HepG2 (cell line): ENCODE results near the gene GLB1L. TPM values are rescaled to one million over a fixed set of nuclear protein-coding genes. Genes with fewer than 3 reads are reported as not detected.
A peak's percentile ranks its signal among the peaks of the same experiment; 100 is the strongest.

ENCODE experiments used
- ATAC-seq: fragments of 200-7000 bp; cut with Tn5 transposase; 3 replicates; pipeline ENCODE4 v1.9.1; 2020; ENCODE audit warnings: mild to moderate bottlenecking, moderate library complexity
- BruUV-seq: library from RNA; stranded (reverse); fragments of 400-500 nt; replicated peaks from 2 replicates; lab custom pipeline; 2021; lab: Mats Ljungman, UMichigan
- CTCF ChIA-PET: fragments of 300-600 bp; formaldehyde crosslinking; extraction: SDS; loops from one replicate; lab custom pipeline; 2021; ENCODE audit warnings: low total read pairs, inconsistent platforms, low intra/inter-chr PET ratio; lab: Yijun Ruan, JAX
- POLR2A ChIA-PET: fragments of 350-600 bp; sonication (Branson Sonifier 250); formaldehyde crosslinking; loops from one replicate; lab custom pipeline; 2020; ENCODE audit warnings: antibody characterized with exemption, inconsistent platforms; lab: Yijun Ruan, JAX
- DNase-seq: peaks from one replicate; pipeline ENCODE4 v3.0.0-alpha.2; 2015; ENCODE audit warnings: low spot score
- FAIRE-seq: peaks from 3 replicates; lab custom pipeline; 2011; peaks lifted over from hg19 to GRCh38; lab: Jason Lieb, UNC
- H2AFZ ChIP-seq: one replicate; pipeline ENCODE4 v1.6.1; 2011; ENCODE audit warnings: low read length, inconsistent platforms
- H3K27ac ChIP-seq: fragments of 300-600 bp; 3 replicates; pipeline ENCODE4 v1.8.0; 2011; ENCODE audit warnings: mixed run types, mild to moderate bottlenecking, mixed read lengths, low read length, inconsistent platforms; ENCODE audit not compliant: insufficient read depth; ENCODE audit errors: extremely low read length
- H3K27me3 ChIP-seq, 2 experiments: fragments of 200-600 bp in 1 of 2; 2 replicates in 1 of 2; 3 replicates in 1 of 2; pipeline versions ENCODE4 v1.6.0 to v1.8.0; 2011; ENCODE audit warnings: low read length in 2 of 2, mild to moderate bottlenecking in 2 of 2, moderate library complexity in 2 of 2, inconsistent platforms in 1 of 2; ENCODE audit not compliant: insufficient read depth in 2 of 2, control insufficient read depth in 1 of 2
- H3K36me3 ChIP-seq, 2 experiments: fragments of 200-600 bp in 1 of 2; replicated peaks in 1 of 2; 2 replicates in 1 of 2; 3 replicates in 1 of 2; pipeline versions ENCODE4 v1.5.1 to v1.8.0; 2011; ENCODE audit warnings: low read length in 2 of 2, inconsistent platforms in 1 of 2; ENCODE audit not compliant: insufficient read depth in 2 of 2, control insufficient read depth in 1 of 2
- H3K4me1 ChIP-seq: 2 replicates; pipeline ENCODE4 v1.5.1; 2012; ENCODE audit warnings: low read length, inconsistent platforms; ENCODE audit not compliant: insufficient read depth
- H3K4me2 ChIP-seq: 2 replicates; pipeline ENCODE4 v1.6.0; 2011; ENCODE audit warnings: low read depth, low read length, inconsistent platforms
- H3K4me3 ChIP-seq, 3 experiments: fragments of 200-600 bp in 1 of 3; sonication (generic), shearing (Covaris generic) in 1 of 3; replicated peaks in 1 of 3; 2 replicates each; pipeline ENCODE4 v1.5.1; 2011 to 2016; ENCODE audit warnings: low read length in 3 of 3, inconsistent platforms in 2 of 3, low read depth in 2 of 3, mild to moderate bottlenecking in 2 of 3, control low read depth in 1 of 3, mixed read lengths in 1 of 3; ENCODE audit not compliant: insufficient read depth in 1 of 3
- H3K79me2 ChIP-seq: one replicate; pipeline ENCODE4 v1.6.1; 2011; ENCODE audit warnings: low read length, inconsistent platforms; ENCODE audit not compliant: insufficient read depth
- H3K9ac ChIP-seq: 2 replicates; pipeline ENCODE4 v1.6.0; 2011; ENCODE audit warnings: mild to moderate bottlenecking, low read depth, low read length, inconsistent platforms; ENCODE audit not compliant: insufficient read depth
- H3K9me3 ChIP-seq: 2 replicates; pipeline ENCODE4 v1.5.1; 2012; ENCODE audit warnings: mild to moderate bottlenecking, low read length
- H4K20me1 ChIP-seq: 2 replicates; pipeline ENCODE4 v1.6.0; 2011; ENCODE audit warnings: inconsistent platforms, mild to moderate bottlenecking, low read length, moderate library complexity; ENCODE audit not compliant: insufficient read depth
- ATF1 ChIP-seq: IDR thresholded peaks from 2 replicates; pipeline ENCODE4 v1.6.1; 2016; ENCODE audit warnings: mild to moderate bottlenecking, control low read depth
- BCL6 ChIP-seq: IDR thresholded peaks from 2 replicates; pipeline ENCODE4 v1.6.1; 2016; ENCODE audit warnings: missing genetic modification reagents, missing compliant biosample characterization
- JARID2 ChIP-seq: sonication (generic); formaldehyde crosslinking; IDR thresholded peaks from 2 replicates; pipeline ENCODE4 v1.8.1; 2023; ENCODE audit warnings: missing genetic modification reagents, inconsistent platforms; ENCODE audit not compliant: insufficient replicate concordance
- KLF11 ChIP-seq: IDR thresholded peaks from 2 replicates; pipeline ENCODE4 v1.6.1; 2016; ENCODE audit warnings: missing compliant biosample characterization
- WGBS: methylation state at CpG from one replicate; pipeline ENCODE4 v1.1.6; 2017; ENCODE audit warnings: low lambda C conversion rate; 5-methylcytosine and 5-hydroxymethylcytosine counted together
- in situ Hi-C: cut with HindIII; loops from 2 replicates; pipeline ENCODE4 v1.10.0; 2017; ENCODE audit warnings: low pct_unique_long_range_greater_than_20kb; ENCODE audit not compliant: extremely low pct_ligation_motif_present
- intact Hi-C: fragments of 100-400 bp; cut with micrococcal nuclease; formaldehyde crosslinking; loops from one replicate; pipeline ENCODE4 v1.10.0; 2022; ENCODE audit not compliant: unreplicated experiment
- polyA plus RNA-seq, 8 experiments: library from polyadenylated mRNA; depleted of rRNA in 3 of 8; stranded (reverse) in 7 of 8; unstranded in 1 of 8; fragments of >200 nt; fragmentation: Illumina TruSeq in 4 of 8; extraction: Trizol in 4 of 8; gene quantifications; 2 replicates each; pipeline versions ENCODE4 v1.2.1 to v1.2.3, GENCODE V29; 2011 to 2016; ENCODE audit warnings: low read depth in 4 of 8, missing spikeins in 1 of 8, mixed read lengths in 1 of 8; ENCODE audit not compliant: insufficient read depth in 1 of 8
- total RNA-seq, 5 experiments: library from RNA; depleted of rRNA; stranded (reverse); fragments of >200 nt; fragmentation: Illumina TruSeq; extraction: Trizol; gene quantifications; 2 replicates each; pipeline ENCODE4 v1.2.3, GENCODE V29; 2016; ENCODE audit warnings: low read depth in 1 of 5
- TF ChIP-seq, protein P1 (sequence below): fragments of 450-650 bp; IDR thresholded peaks from 2 replicates; pipeline ENCODE4 v1.6.1; 2016

Gene GLB1L
- total and polyA plus RNA-seq, 2 of the 13 experiments (the other 11 are each of a cell fraction or from before 2014, with no cell fraction given), result 6.8 to 7.3 TPM

DNA sequence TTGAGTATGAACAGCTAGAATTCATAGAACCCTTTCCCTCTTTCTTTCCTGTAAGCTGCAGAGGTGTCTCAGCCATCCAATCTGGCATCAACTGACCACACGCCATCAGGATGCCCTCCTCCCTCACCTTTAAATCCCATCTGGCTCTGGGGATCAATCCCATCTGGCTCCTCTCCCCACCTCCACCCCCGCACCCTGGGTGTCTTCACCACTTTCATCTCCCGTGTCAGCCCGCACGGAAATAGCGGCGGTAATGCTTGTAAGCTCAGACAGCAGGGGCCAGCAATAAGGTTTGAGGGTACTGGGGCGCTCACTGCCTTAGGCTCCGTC, 7.3 kb upstream of the GLB1L start:
- no peaks in the 10 kb centered on the region for H4K20me1 ChIP-seq
- H3K27me3 ChIP-seq, result peaks cover 2 to 35% of the 10 kb centered on the region in 2 experiments; a peak in 4 of 5 replicates
- intact Hi-C loops, result no loop called here
- FAIRE-seq (no peak), ATAC-seq (no peak), DNase-seq (no peak)
- peaks cover 66% of the 10 kb centered on the region for H3K4me1 ChIP-seq
- H3K4me2 ChIP-seq, result no peak overlapping the region
- no peak overlapping the region for H3K27ac ChIP-seq
- no TSS peak for BruUV-seq
- TF ChIP-seq JARID2 (no peak), KLF11 (CRISPR knock-in tag) (no peak), BCL6 (CRISPR knock-in tag) (no peak)
- no peaks in the 10 kb centered on the region for H3K9me3 ChIP-seq
- POLR2A ChIA-PET, result interaction anchor here (1.6 to 5.7 kb wide), 3 partner anchors 26 to 300 kb away, joined by 3 to 73 read pairs (median 6); partner anchors contain the start of genes DNAJB2 and ZFAND2B
- in situ Hi-C loops, result no loop called here
- peak overlapping the region in 1 of 3 experiments; percentile 83; a peak in 1 of 6 replicates for H3K4me3 ChIP-seq
- H2AFZ ChIP-seq, result no peak overlapping the region
- WGBS, result 80% methylated on average over 9 of the region's 9 CpGs
- H3K79me2 ChIP-seq, result no peaks in the 10 kb centered on the region
- H3K9ac ChIP-seq, result no peak overlapping the region
- CTCF ChIA-PET, result interaction anchor here (0.6 kb wide), 1 partner anchor 41 kb away, joined by 3 read pairs; no protein-coding TSS in a partner anchor
- H3K36me3 ChIP-seq, result peaks cover 1 to 9% of the 10 kb centered on the region in 2 experiments; a peak in 4 of 5 replicates

DNA sequence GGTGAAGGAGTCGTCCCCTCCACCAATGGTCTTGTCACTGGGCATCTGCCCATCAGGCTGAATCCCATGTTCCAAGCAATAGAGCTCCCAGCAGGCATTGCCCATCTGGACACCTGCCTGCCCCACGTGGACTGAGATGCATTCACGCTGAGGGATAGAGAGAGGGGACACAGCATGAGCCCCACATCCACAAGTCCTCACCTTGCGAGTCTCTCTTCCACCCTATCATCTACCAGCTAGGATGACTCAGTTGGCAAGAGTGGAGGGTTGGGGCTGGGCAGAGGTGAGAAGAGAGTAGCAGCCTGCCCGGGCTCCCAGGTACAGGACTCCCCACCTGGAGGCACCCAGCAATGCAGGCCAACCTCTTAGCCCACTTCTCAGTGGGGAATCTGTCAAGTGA, 6.8 kb upstream of the GLB1L start:
- Histone ChIP-seq H3K4me1 (peaks cover 71% of the 10 kb centered on the region), H3K9me3 (no peaks in the 10 kb centered on the region), H3K4me2 (no peak overlapping the region), H3K4me3 (no peak overlapping the region), H3K36me3 (peaks cover 1 to 13% of the 10 kb centered on the region in 2 experiments; a peak in 4 of 5 replicates), H2AFZ (no peak overlapping the region), H4K20me1 (no peaks in the 10 kb centered on the region), H3K9ac (no peak overlapping the region), H3K27me3 (peaks cover 2 to 35% of the 10 kb centered on the region in 2 experiments; a peak in 4 of 5 replicates), H3K79me2 (no peaks in the 10 kb centered on the region), H3K27ac (no peak overlapping the region)
- 77% methylated on average over 5 of the region's 5 CpGs for WGBS
- no peak for DNase-seq
- intact Hi-C loops, result no loop called here
- POLR2A ChIA-PET, result interaction anchor here (0.7 to 5.7 kb wide), 4 partner anchors 9 to 44 kb away, joined by 3 to 73 read pairs (median 4); partner anchors contain the start of genes DNAJB2 and ZFAND2B
- ATAC-seq, result no peak
- FAIRE-seq, result no peak
- CTCF ChIA-PET, result interaction anchor here (0.6 kb wide), 1 partner anchor 40 kb away, joined by 3 read pairs; no protein-coding TSS in a partner anchor
- in situ Hi-C loops, result no loop called here
- no TSS peak for BruUV-seq
- TF ChIP-seq ATF1 (CRISPR knock-in tag), result no peak
- TF ChIP-seq, protein P1, sequence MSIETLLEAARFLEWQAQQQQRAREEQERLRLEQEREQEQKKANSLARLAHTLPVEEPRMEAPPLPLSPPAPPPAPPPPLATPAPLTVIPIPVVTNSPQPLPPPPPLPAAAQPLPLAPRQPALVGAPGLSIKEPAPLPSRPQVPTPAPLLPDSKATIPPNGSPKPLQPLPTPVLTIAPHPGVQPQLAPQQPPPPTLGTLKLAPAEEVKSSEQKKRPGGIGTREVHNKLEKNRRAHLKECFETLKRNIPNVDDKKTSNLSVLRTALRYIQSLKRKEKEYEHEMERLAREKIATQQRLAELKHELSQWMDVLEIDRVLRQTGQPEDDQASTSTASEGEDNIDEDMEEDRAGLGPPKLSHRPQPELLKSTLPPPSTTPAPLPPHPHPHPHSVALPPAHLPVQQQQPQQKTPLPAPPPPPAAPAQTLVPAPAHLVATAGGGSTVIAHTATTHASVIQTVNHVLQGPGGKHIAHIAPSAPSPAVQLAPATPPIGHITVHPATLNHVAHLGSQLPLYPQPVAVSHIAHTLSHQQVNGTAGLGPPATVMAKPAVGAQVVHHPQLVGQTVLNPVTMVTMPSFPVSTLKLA, result 0 out of 2 replicates have a peak, but pooled peaks have one; percentile 28
